IMR-90 (cell line): Measurements from ENCODE around the gene JPT2. TPM values are rescaled to one million over a fixed set of nuclear protein-coding genes. Genes with fewer than 3 reads are reported as not detected.

Experiments used
- ATAC-seq: fragments of 200-7000 bp; cut with Tn5 transposase; 2 replicates; pipeline ENCODE4 v1.9.1; 2020; ENCODE audit warnings: low read depth, mild to moderate bottlenecking, moderate library complexity
- BruUV-seq: library from RNA; stranded (reverse); fragments of 400-500 nt; replicated peaks from 2 replicates; lab custom pipeline; 2021; lab: Mats Ljungman, UMichigan
- CTCF ChIA-PET: fragments of 300-600 bp; formaldehyde crosslinking; extraction: SDS; loops from one replicate; lab custom pipeline; 2021; ENCODE audit warnings: antibody characterized with exemption; lab: Yijun Ruan, JAX
- POLR2A ChIA-PET: fragments of 300-600 bp; sonication (Branson Sonifier 250); formaldehyde crosslinking; loops from one replicate; lab custom pipeline; 2022; ENCODE audit warnings: antibody characterized with exemption; ENCODE audit not compliant: unreplicated experiment; lab: Charles Lee
- DNase-seq: peaks from one replicate; pipeline ENCODE4 v3.0.0; 2013
- H2AFZ ChIP-seq: replicated peaks from 2 replicates; pipeline ENCODE3; 2013; ENCODE audit warnings: low read length, mild to moderate bottlenecking; ENCODE audit not compliant: poor library complexity
- H2AK5ac ChIP-seq: 2 replicates; pipeline ENCODE4 v1.6.1; 2013; ENCODE audit warnings: low read depth, low read length, inconsistent platforms
- H2AK9ac ChIP-seq: replicated peaks from 2 replicates; pipeline ENCODE3; 2013; ENCODE audit warnings: mild to moderate bottlenecking, low read depth, low read length, moderate library complexity; ENCODE audit not compliant: poor library complexity
- H2BK120ac ChIP-seq: 2 replicates; pipeline ENCODE4 v1.6.1; 2013; ENCODE audit warnings: low read depth, low read length, inconsistent platforms
- H2BK15ac ChIP-seq: 3 replicates; pipeline ENCODE4 v1.6.1; 2013; ENCODE audit warnings: low read depth, low read length, inconsistent platforms
- H2BK20ac ChIP-seq: 2 replicates; pipeline ENCODE4 v1.6.1; 2013; ENCODE audit warnings: low read depth, mild to moderate bottlenecking, inconsistent platforms, low read length, moderate library complexity
- H2BK5ac ChIP-seq: 2 replicates; pipeline ENCODE4 v1.6.1; 2013; ENCODE audit warnings: mild to moderate bottlenecking, low read depth, low read length, inconsistent platforms; ENCODE audit not compliant: poor library complexity, severe bottlenecking
- H3K14ac ChIP-seq: replicated peaks from 2 replicates; pipeline ENCODE4 v1.6.1; 2013; ENCODE audit warnings: low read depth, low read length, inconsistent platforms
- H3K18ac ChIP-seq: 2 replicates; pipeline ENCODE4 v1.6.1; 2013; ENCODE audit warnings: low read depth, low read length, control low read depth
- H3K23ac ChIP-seq: 2 replicates; pipeline ENCODE4 v1.6.1; 2013; ENCODE audit warnings: low read depth, low read length, inconsistent platforms
- H3K27ac ChIP-seq: 2 replicates; pipeline ENCODE4 v1.5.1; 2013; ENCODE audit warnings: mild to moderate bottlenecking, control low read depth, low read length; ENCODE audit not compliant: insufficient read depth
- H3K27me3 ChIP-seq: 2 replicates; pipeline ENCODE4 v1.6.1; 2013; ENCODE audit warnings: low read length; ENCODE audit not compliant: control insufficient read depth, insufficient read depth
- H3K36me3 ChIP-seq: 2 replicates; pipeline ENCODE4 v1.6.1; 2013; ENCODE audit warnings: low read length, mixed read lengths; ENCODE audit not compliant: control insufficient read depth, insufficient read depth
- H3K4ac ChIP-seq: 2 replicates; pipeline ENCODE4 v1.6.1; 2013; ENCODE audit warnings: low read depth, low read length, inconsistent platforms
- H3K4me1 ChIP-seq: 2 replicates; pipeline ENCODE4 v1.6.1; 2013; ENCODE audit warnings: low read length, mixed read lengths; ENCODE audit not compliant: control insufficient read depth, insufficient read depth
- H3K4me2 ChIP-seq: 2 replicates; pipeline ENCODE4 v1.6.1; 2013; ENCODE audit warnings: low read depth, mild to moderate bottlenecking, control low read depth, low read length, moderate library complexity
- H3K4me3 ChIP-seq: 2 replicates; pipeline ENCODE4 v1.5.1; 2013; ENCODE audit warnings: low read depth, mild to moderate bottlenecking, control low read depth, low read length, moderate library complexity; ENCODE audit not compliant: insufficient read depth
- H3K56ac ChIP-seq: 2 replicates; pipeline ENCODE4 v1.6.1; 2013; ENCODE audit warnings: low read length, inconsistent platforms; ENCODE audit not compliant: insufficient read depth; ENCODE audit errors: extremely low read depth
- H3K79me1 ChIP-seq, 2 experiments: 2 replicates each; pipeline ENCODE4 v1.6.1; 2013; ENCODE audit warnings: low read length in 2 of 2, inconsistent platforms in 1 of 2, low read depth in 1 of 2
- H3K9ac ChIP-seq: 2 replicates; pipeline ENCODE4 v1.6.1; 2013; ENCODE audit warnings: low read depth, low read length, control low read depth
- H3K9me1 ChIP-seq: 2 replicates; pipeline ENCODE4 v1.6.1; 2013; ENCODE audit warnings: low read length, inconsistent platforms; ENCODE audit not compliant: insufficient read depth
- H3K9me3 ChIP-seq: 2 replicates; pipeline ENCODE4 v1.6.1; 2013; ENCODE audit warnings: low read length; ENCODE audit not compliant: control insufficient read depth, insufficient read depth
- H4K20me1 ChIP-seq: 2 replicates; pipeline ENCODE4 v1.6.1; 2013; ENCODE audit warnings: low read length, inconsistent platforms; ENCODE audit not compliant: insufficient read depth
- H4K5ac ChIP-seq: 2 replicates; pipeline ENCODE4 v1.6.1; 2013; ENCODE audit warnings: mild to moderate bottlenecking, low read depth, low read length, control low read depth
- H4K8ac ChIP-seq, 2 experiments: 2 replicates each; pipeline ENCODE4 v1.6.1; 2013; ENCODE audit warnings: low read depth in 2 of 2, low read length in 2 of 2, control low read depth in 1 of 2, inconsistent platforms in 1 of 2
- H4K91ac ChIP-seq: 2 replicates; pipeline ENCODE4 v1.6.1; 2013; ENCODE audit warnings: low read depth, low read length, inconsistent platforms; ENCODE audit not compliant: insufficient read depth
- BHLHE40 ChIP-seq: fragments of 150-350 bp; IDR thresholded peaks from 2 replicates; pipeline ENCODE4 v1.6.1; 2016; ENCODE audit warnings: mild to moderate bottlenecking, low read depth, low read length
- CEBPB ChIP-seq: IDR thresholded peaks from 2 replicates; pipeline ENCODE4 v1.6.1; 2012; ENCODE audit warnings: low read depth, low read length, improper control_type of control experiment
- CHD1 ChIP-seq: IDR thresholded peaks from 2 replicates; pipeline ENCODE4 v1.6.1; 2012; ENCODE audit warnings: low read depth, low read length, improper control_type of control experiment
- FOS ChIP-seq: fragments of 150-350 bp; IDR thresholded peaks from 2 replicates; pipeline ENCODE4 v1.6.1; 2016; ENCODE audit warnings: low read depth, low read length
- MAZ ChIP-seq: IDR thresholded peaks from 2 replicates; pipeline ENCODE4 v1.6.1; 2012; ENCODE audit warnings: low read depth, mild to moderate bottlenecking, low read length, improper control_type of control experiment, moderate library complexity, borderline replicate concordance
- MXI1 ChIP-seq: IDR thresholded peaks from 2 replicates; pipeline ENCODE4 v1.6.1; 2012; ENCODE audit warnings: low read depth, mild to moderate bottlenecking, low read length, moderate library complexity, borderline replicate concordance
- NFE2L2 ChIP-seq: fragments of 150-350 bp; IDR thresholded peaks from 2 replicates; pipeline ENCODE4 v1.6.1; 2016; ENCODE audit warnings: low read depth, mild to moderate bottlenecking, low read length
- POLR2A ChIP-seq: IDR thresholded peaks from 2 replicates; pipeline ENCODE4 v1.6.1; 2012; ENCODE audit warnings: mild to moderate bottlenecking, low read depth, low read length
- RAD21 ChIP-seq: IDR thresholded peaks from 2 replicates; pipeline ENCODE4 v1.6.1; 2012; ENCODE audit warnings: low read length, improper control_type of control experiment
- SMC3 ChIP-seq: fragments of 150-350 bp; IDR thresholded peaks from 2 replicates; pipeline ENCODE4 v1.6.1; 2016; ENCODE audit warnings: low read depth, mild to moderate bottlenecking, antibody characterized with exemption, low read length, moderate library complexity
- WGBS, 2 experiments: methylation state at CpG; one replicate each; pipeline versions ENCODE4 v1.1.5 to v1.1.7; 2013; ENCODE audit warnings: missing lambda C conversion rate in 2 of 2; ENCODE audit not compliant: insufficient read length in 1 of 2; ENCODE audit errors: extremely low coverage in 2 of 2; 5-methylcytosine and 5-hydroxymethylcytosine counted together
- dilution Hi-C: fragments of 300-500 bp; cut with HindIII; formaldehyde crosslinking; loops from one replicate; pipeline ENCODE4 v1.14.3; 2018; ENCODE audit warnings: low sequenced_read_pairs; ENCODE audit not compliant: unreplicated experiment
- in situ Hi-C: fragments of 300-500 bp; cut with MboI; formaldehyde crosslinking; loops from 3 replicates; pipeline ENCODE4 v1.14.3; 2019; ENCODE audit warnings: low sequenced_read_pairs, inconsistent platforms, mixed read lengths
- intact Hi-C: fragments of 100-400 bp; cut with micrococcal nuclease; formaldehyde crosslinking; loops from 2 replicates; pipeline ENCODE4 v1.10.0; 2022
- polyA plus RNA-seq, 3 experiments: library from polyadenylated mRNA; depleted of rRNA; stranded (reverse); fragments of >200 nt; gene quantifications; 2 replicates each; pipeline ENCODE4 v1.2.3, GENCODE V29; 2012; ENCODE audit warnings: low replicate concordance in 1 of 3
- total RNA-seq: library from RNA; depleted of rRNA; stranded (reverse); fragments of >200 nt; gene quantifications from 2 replicates; pipeline ENCODE4 v1.2.3, GENCODE V29; 2012
- TF ChIP-seq, protein P1 (sequence below): fragments of 150-350 bp; IDR thresholded peaks from 2 replicates; pipeline ENCODE4 v1.6.1; 2017; ENCODE audit warnings: mild to moderate bottlenecking, antibody characterized with exemption, low read length, low read depth

The JPT2 gene
- total and polyA plus RNA-seq, 2 of the 4 experiments (the other 2 are of a cell fraction) = 40.0 to 41.5 TPM

DNA sequence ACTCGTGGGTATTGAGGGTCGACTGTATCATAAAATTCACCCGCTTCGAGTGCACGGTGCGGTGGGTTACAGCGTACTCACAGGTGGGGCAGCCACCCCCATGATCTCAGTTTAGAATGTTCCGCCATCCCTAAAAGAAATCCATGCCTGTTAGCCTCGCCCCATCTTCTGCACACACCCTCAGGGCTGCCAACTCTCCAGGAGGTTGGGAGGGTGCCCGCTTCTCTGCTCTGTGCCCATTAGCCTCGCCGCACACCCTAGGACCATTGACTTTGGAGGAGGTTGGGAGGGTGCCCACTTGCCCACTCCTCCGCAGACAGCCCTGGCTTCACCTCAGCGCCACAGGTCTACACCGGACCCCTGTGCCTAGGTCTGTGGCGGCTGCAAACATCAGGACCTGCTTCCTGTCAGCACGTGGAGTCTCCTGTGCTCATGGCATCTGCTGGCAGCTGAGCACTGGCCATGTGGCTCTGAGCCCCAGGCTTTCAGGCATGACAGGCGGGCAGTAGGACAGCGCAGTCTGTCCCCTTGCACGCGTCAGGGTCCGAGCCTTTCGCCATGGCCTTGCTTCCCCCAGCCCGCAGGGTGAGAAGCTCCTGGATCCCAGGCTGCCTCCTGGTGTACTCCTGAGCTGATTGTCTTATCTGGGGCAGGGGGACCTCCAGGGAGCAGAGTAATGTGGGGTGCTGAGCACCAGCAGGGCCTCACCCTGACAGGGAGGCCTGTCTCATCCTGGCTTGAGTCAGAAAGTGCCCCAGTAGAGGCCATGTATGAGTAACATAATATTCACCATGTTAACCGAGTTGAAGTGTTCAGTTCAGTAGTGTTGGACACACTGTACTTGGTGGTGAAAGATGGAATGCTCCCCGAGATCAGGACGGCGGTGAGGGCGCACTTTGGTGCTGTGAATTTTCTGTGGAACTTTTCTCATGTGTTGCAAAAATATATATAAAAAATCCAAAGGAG is 71.4 kb downstream of the JPT2 start:
- Histone ChIP-seq H3K4ac (no peak overlapping the region), H2AK9ac (no peak overlapping the region), H2BK15ac (no peak overlapping the region), H3K9me1 (peaks cover 6% of the 10 kb centered on the region; the same call in 1 of the 2 replicates), H4K8ac (no peak overlapping the region), H2AFZ (no peak overlapping the region), H3K4me1 (peaks cover 2% of the 10 kb centered on the region; the same call in 1 of the 2 replicates), H2BK120ac (no peak overlapping the region), H3K23ac (no peak overlapping the region), H3K9ac (no peak overlapping the region), H2BK5ac (no peak overlapping the region), H2BK20ac (no peak overlapping the region), H4K5ac (no peak overlapping the region), H4K20me1 (peaks cover 13% of the 10 kb centered on the region; the same call in 1 of the 2 replicates), H3K4me2 (no peak overlapping the region), H3K79me1 (peaks cover 15 to 41% of the 10 kb centered on the region in 2 experiments; a peak in 2 of 4 replicates), H3K18ac (no peak overlapping the region), H3K27ac (no peak overlapping the region), H3K9me3 (no peaks in the 10 kb centered on the region), H3K4me3 (no peak overlapping the region), H2AK5ac (no peak overlapping the region), H3K36me3 (peaks cover 61% of the 10 kb centered on the region), H3K27me3 (no peaks in the 10 kb centered on the region), H3K14ac (no peak overlapping the region), H4K91ac (no peak overlapping the region), H3K56ac (no peak overlapping the region)
- dilution Hi-C loops = no loop called here
- BruUV-seq = no TSS peak
- WGBS, 2 experiments = 90% methylated on average over 9 of the region's 29 CpGs; no CpG with 5 or more reads in 1 of the 2 experiments
- ChIA-PET POLR2A (no interaction called here), CTCF (no interaction called here)
- in situ Hi-C loops = no loop called here
- peak; percentile 25 for DNase-seq
- no peak for TF ChIP-seq CHD1
- no peak for TF ChIP-seq SMC3
- TF ChIP-seq NFE2L2 = no peak
- TF ChIP-seq MAZ = no peak
- no peak for TF ChIP-seq POLR2A
- TF ChIP-seq RAD21 = no peak
- TF ChIP-seq FOS = no peak
- TF ChIP-seq, protein P1, sequence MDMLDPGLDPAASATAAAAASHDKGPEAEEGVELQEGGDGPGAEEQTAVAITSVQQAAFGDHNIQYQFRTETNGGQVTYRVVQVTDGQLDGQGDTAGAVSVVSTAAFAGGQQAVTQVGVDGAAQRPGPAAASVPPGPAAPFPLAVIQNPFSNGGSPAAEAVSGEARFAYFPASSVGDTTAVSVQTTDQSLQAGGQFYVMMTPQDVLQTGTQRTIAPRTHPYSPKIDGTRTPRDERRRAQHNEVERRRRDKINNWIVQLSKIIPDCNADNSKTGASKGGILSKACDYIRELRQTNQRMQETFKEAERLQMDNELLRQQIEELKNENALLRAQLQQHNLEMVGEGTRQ = no peak
- no peak for TF ChIP-seq BHLHE40
- no peak for TF ChIP-seq MXI1
- TF ChIP-seq CEBPB = no peak
- peak; percentile 22; the same call in 1 of the 2 replicates for ATAC-seq
- intact Hi-C loops = no loop called here
